GM19239 (cell line): ENCODE data around the gene ELAVL2.

Experiments
- DNase-seq: peaks from one replicate; pipeline ENCODE4 v3.0.0; 2011; ENCODE audit warnings: low spot score; ENCODE audit not compliant: insufficient read length
- FAIRE-seq: peaks from 2 replicates; lab custom pipeline; 2011; peaks lifted over from hg19 to GRCh38; lab: Jason Lieb, UNC

The ELAVL2 gene

GRCh38 chr9:23774266-23774665, 51.8 kb downstream of the ELAVL2 start:
- FAIRE-seq = no peak
- no peak for DNase-seq

GRCh38 chr9:23772385-23772783, 53.7 kb downstream of the ELAVL2 start:
- DNase-seq = no peak
- no peak for FAIRE-seq

- DNase-seq (no peak), FAIRE-seq (no peak)
Measured at GRCh38 chr9:23771746-23772384, 54.2 kb downstream of the ELAVL2 start.

DNA sequence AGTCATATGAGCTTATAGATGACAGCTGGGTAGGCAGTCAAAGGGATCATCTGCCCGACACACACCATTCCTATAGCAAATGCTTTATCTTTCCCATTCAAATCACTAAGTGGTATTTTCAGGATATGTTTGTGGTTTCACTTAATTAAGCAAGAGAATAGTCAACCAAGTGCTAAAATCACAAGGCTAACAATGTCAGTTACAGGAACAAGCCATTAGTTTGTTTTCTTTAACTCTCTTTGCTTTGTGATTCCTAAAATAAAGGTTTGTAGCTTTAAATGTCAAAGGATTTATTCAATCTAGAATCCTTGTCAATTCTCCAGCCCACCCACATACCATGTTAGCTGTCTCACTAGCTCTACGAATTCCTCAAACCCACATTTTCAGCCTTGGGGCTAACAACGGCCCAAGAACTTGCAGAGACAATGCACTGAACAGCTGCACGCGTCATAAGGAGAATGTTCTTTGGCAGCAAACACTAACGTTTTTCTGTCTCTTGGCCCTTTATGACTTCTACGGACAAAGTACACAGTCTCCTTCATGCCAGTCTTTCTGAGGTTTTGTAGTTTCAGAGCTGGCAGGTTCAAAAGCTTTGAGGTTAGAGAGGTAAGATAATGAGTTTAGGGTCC, 56.6 kb downstream of the ELAVL2 start:
- FAIRE-seq = no peak
- no peak for DNase-seq

DNA sequence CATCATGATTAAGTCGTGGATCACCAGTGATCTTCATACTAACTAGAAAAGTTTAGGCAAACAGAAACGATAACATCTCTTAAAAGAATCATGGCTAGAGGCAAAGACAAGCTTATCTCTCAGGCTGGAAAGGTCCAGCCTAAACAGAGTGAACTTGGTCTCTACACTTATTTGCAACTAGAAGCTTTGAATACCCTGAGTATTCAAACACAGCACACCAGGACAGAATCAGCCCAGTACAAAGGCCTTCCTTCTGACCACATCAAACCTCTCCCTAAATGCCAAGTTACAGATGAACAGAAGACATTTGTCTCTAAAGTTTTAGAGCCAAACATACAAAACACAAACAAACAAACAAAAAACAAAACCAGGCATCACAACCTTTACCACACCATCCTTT, 57.2 kb downstream of the ELAVL2 start:
- DNase-seq = no peak
- no peak for FAIRE-seq

DNA sequence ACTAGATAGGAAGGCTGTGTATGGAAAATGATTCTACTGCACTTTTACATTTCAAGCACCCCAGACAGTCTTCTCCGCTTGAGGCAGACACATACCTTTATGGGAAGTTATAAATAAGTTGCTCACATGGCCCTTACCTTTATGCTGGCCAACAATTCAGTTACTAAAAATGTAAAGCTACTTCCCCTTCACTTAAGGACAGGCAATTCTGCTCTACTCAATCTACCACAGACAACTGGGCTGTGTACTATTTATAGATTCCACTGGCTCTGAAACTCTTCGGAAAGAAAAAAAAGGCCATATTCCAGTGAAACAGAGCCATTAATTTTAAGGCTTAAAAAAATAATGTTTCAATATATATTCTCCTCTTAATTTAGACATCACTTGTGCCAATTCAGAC, 59.4 kb downstream of the ELAVL2 start:
- DNase-seq (no peak), FAIRE-seq (no peak)

DNA sequence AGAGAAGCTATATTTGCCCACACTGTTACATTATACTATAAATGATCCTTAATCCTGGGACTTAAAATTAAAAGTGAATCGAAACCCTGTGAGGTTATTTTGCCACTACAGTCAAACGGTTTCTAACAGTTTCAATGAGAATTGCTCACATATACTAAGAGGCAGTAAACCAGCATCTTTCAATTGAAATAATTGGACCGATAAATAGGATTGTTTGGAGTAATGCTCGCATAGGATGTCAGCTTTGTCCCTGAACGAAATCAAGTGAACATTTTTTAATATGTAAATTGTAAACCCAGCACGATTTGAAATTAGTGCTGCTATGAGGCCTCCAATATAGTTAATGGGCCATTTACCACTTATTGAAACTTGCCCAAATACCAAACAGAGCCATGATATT, 60.5 kb downstream of the ELAVL2 start:
- FAIRE-seq (no peak), DNase-seq (no peak)

GRCh38 chr9:23764219-23764618, 61.8 kb downstream of the ELAVL2 start:
- DNase-seq (no peak), FAIRE-seq (no peak)

- DNase-seq (no peak), FAIRE-seq (no peak)
Measured at GRCh38 chr9:23754551-23754950, 71.5 kb downstream of the ELAVL2 start.

GRCh38 chr9:23752859-23753258, 73.2 kb downstream of the ELAVL2 start:
- DNase-seq = no peak
- no peak for FAIRE-seq

GRCh38 chr9:23751633-23752032, 74.4 kb downstream of the ELAVL2 start:
- FAIRE-seq (no peak), DNase-seq (no peak)

GRCh38 chr9:23750808-23751207, 75.2 kb downstream of the ELAVL2 start:
- FAIRE-seq = no peak
- DNase-seq = no peak

GRCh38 chr9:23747088-23748075, 78.7 kb downstream of the ELAVL2 start:
- FAIRE-seq = no peak
- no peak for DNase-seq

GRCh38 chr9:23746317-23746716, 79.7 kb downstream of the ELAVL2 start:
- FAIRE-seq (no peak), DNase-seq (no peak)

DNA sequence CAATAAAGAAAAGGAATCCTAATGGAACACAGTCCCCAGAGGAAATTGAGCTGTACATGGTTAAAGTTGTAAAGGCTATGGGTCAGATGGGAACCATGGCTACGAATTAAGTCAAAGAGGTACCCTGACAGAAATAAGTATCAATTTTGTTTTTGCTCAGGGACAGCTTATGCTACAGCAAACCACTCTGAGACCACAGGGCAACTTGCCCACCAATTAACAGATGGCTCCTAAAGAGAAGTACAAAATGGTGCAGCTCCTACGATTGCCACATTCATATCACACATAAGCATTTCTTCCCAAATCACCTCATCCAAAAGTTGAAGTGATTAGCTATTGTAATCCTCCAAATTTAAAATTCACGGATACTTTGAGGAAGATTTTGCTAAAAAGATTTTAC, 83.0 kb downstream of the ELAVL2 start:
- DNase-seq (no peak), FAIRE-seq (no peak)

- FAIRE-seq (no peak), DNase-seq (no peak)
Measured at GRCh38 chr9:23741351-23741750, 84.7 kb downstream of the ELAVL2 start.

DNA sequence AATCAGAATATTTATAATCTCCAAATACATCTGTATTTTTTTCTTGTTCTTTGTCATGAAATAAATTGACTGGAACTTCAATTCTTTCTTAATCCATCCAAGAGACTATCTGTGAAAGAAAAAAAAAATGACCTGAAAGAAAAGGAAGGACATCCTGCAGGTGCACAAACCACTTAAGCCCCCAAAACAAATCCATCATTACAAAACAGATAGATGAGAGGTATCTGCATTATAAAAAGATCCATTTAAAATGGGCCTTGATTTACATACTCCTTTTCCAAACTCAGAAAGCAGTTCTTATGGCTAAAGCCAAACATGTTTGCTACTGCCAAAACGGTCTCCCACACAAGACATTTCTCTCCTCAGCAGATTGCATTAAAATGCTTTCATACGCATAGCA, 85.5 kb downstream of the ELAVL2 start:
- no peak for FAIRE-seq
- no peak for DNase-seq

DNA sequence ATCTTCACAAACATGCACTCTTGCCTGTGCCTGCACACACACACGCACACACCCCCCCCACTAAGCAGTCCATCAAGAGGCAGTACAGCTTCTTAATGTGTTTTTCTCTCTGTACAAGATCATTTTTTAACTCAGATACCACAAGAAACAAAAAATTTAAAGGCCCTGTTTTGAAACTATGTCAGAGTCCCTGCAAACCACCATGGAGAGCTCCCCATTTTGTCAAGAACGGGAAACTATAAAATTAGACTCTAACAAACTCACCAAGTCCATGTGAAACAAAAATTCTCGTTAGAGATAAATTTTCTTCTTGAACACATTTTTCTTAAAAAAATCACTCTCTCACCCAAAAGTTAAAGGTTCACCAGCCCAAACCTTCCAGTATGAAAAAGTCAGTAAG, 86.3 kb downstream of the ELAVL2 start:
- FAIRE-seq (no peak), DNase-seq (no peak)

DNA sequence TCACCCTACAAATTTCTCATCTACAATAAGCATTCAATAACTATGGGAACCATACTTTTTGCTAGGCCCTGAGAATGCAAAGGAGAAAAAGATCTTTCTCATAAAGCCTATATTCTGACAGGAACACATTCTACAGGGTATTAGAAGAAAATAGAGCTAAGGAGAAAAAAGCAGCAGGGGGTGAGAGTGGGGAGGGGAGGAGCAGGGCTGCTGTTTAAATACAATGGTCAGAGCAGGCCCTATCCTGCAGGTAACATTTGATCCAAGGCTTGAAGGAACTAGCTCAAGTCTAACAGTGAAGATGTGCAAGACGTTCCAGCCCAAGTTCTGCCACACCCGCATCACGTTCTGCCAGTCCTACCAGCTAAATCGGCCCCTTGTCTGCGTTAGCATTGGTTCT, 89.7 kb downstream of the ELAVL2 start:
- FAIRE-seq = no peak
- DNase-seq = no peak

- FAIRE-seq (no peak), DNase-seq (no peak)
Measured at GRCh38 chr9:23733495-23734078, 92.5 kb downstream of the ELAVL2 start.

DNA sequence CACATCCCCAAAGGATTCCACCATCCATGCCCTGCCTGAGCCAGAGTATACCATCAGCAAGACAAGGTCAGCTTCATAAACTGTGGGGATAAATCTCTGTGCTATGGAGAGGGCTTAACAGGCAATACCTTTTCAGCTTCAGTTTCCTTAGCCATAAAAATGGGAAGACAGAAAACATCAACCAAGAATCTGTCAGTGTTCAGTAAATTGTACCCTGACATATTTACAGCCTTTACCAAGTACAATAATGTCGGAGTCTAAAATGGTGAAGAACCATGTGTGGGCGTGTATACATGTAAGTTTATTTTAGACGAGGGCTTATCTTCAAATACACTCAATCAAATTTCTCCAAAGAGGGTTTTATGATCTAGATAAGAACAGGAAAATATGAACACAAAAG, 94.7 kb downstream of the ELAVL2 start:
- DNase-seq = no peak
- FAIRE-seq = no peak
